ENCODE data around the gene FAM131A.

- TF ChIP-seq POLR2A (IDR thresholded peaks at IDR 0.05) = peak in 1 of 3 donors; percentile 9
- no peak for TF ChIP-seq CTCF (IDR thresholded peaks at IDR 0.05 in 8 of 11, conservative IDR thresholded peaks at IDR 0.05 in 3 of 11)
- TF ChIP-seq POLR2AphosphoS5 (IDR thresholded peaks at IDR 0.05) = peak; percentile 59 to 76 (median 75)
Measured at GRCh38 chr3:184361532-184361931, 24.1 kb downstream of the FAM131A start, which contains the start of the genes CLCN2 and POLR2H.
